ENCODE data around the gene EXD3.
"Not testable (repeated sequence)": the region's sequence is repeated elsewhere in the genome, so short reads cannot be mapped to it uniquely, and the experiment has no call there.

Gene EXD3

DNA sequence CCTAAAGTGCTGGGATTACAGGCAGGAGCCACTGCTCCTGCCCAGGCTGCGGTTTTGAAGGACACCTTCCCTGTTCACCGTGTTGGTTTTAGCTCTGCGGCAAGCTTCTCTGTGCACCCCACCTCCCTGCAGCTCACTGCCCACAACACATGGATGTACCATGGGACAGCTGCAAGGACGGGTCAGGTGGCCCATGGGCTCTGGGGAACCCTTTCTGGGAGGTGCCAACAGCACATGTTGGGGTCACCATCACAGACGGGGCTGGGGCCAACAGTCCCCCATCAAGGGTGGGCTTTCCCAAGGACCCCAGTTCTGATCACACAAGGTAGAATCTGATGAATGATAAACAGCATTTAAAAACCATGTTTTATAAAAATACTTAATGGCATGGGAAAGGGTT lies 7.5 kb downstream of the EXD3 start:
- no peak for DNase-seq

DNA sequence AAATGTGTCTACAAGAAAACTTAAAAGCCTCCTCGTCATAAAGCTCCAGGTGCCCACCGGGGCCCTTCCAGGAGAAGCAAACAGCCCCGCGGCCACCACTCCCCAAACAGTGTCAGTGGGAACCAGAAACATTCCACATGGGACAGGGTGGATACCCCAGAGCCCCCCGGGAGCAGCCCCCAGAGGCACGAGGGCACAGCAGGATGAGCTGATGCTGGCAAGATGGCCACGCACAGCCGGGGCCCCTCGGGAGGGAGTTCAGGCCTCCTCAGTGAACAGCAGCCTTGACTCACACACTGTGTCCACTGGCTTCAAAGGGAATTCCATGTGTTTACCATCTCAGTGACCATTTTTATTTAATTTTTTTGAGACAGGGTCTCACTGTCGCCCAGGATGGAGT lies 10.5 kb downstream of the EXD3 start:
- DNase-seq, result no peak

DNA sequence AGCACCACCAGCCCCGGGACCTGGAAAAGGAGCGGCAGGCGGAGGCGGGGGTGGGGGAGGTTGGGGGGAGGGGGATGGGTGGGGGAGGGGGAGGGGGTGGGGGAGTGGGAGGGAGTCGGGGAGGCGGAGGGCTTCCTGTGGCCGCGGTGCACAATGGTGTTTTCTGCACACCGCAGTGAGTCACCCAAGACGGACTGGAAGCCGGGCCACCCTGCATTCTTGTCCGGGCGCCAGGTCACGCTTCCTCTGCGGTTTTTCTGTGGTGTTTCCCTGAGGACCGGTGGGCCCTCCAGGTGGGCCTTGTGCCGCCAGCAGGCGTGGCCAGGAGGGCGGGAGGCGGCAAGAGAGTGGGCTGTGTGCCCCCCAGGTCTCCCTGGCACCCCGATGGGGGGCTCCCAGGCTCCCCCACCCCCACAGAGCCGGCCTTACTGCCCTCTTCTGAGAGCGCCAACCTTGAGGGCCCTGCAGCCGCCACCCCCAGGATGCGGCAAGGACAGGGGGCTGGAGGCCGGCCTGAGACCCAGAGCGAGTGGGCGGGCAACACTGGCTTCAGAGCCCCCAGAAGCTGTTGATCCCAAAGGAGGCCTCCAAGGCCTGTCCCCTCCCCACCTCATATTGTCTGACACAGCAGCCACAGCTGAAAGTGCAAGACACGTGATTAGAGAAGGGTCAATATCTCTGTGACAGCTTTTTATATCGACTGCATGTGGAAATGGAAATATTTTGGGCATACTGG lies 11.1 kb downstream of the EXD3 start:
- DNase-seq, result peak in 1 of 58 donors; percentile 37

GRCh38 chr9:137411260-137411644 lies 11.7 kb downstream of the EXD3 start:
- no peak for DNase-seq

DNA sequence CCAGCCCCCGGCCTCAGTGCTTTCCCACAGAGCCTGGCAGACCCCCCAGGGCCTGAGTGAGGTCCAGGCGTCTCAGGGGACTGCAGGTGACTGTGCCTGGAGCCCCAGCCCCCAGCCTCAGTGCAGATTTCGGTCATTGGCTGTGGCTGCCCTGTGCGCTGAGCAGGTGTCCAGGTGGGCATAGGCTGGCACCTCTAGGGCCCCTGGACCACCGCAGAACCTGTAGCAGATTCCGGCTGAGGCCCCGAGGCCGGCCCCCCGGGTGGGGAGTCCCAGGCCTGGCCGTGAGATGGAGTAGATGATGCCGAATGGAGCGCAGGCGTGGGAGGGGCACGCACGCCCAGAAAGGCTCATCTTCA lies 12.1 kb downstream of the EXD3 start:
- no peak for DNase-seq

DNA sequence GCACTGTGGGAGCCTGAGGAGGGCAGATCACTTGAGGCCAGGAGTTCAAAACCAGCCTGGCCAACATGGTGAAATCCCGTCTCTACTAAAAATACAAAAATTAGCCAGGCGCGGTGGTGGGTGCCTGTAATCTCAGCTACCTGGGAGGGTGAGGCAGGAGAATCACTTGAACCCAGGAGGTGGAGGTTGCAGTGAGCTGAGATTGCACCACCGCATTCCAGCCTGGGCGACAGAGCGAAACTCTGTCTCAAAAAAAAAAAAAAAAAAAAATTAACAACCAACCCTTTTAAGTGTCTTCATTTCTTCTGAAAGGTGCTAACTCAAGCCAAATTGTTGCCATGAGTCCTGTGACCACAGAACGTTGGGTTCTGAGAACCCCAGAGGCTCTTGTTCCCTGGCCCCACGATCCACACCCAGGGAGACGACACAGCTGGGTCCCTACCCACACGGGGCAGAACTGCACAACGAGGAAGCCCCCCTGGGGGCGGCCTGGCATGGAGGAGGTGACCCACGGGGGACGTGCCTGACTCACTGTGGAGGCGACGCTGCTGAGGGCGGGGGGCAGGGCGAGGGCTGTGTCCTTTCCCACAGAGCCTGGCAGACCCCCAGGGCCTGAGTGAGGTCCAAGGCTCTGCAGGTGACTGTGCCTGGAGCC lies 12.6 kb downstream of the EXD3 start:
- not testable (repeated sequence) for DNase-seq

DNA sequence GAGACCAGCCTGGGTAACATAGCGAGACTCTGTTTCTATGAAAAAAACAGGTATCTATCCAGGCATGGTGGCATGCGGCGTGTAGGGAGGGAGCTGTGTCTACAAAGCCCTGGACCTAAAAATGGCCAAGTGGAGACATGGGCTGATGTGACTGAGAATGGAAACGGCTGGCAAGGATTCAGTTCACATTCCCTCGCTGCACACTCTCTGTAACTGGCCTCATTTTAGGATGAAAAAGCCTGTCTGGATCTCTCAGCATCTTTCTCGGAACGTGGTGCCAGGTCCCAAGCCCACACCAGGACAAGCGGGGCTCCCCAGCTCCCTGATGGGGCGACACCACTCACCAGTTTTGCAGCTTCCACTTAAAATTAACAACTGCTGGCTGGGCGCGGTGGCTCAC lies 13.4 kb downstream of the EXD3 start:
- DNase-seq, result peak in 6 of 58 donors; percentile 4 to 55 (median 26)

DNA sequence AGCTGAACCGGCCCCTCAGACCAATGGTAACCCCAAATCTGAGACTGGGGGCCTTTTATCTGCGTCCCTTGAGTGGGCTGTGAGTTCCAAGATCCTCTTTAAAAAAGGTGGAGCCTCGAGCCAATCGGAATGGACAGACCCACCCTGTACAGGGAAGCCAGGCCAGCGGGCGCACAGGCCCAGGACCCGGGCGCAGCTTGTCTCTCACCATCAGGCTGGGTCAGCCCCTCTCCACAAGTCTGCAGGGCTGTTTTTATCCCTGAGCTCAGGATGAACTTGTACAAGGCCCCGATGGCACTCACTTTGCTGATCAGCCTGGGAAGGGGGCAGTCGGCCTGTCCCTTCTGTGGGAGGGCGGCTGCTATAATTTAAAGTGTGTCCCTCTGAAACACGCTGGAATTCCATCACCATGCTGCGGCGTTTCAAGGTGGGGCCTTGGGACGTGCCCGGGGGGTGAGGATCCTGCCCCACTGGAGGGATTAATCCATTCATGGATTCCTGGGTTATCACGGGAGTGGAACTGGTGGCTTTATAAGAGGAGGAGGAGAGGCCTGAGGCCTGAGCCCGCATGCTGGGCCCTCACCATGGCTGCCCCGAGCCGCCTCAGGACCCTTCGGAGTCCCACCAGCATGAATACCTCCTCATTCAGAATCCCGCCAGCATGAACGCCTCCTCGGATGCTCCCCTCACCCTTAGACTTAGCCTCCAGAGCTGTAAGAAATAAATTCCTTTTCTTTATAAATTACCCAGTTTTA lies 14.1 kb downstream of the EXD3 start:
- DNase-seq, result no peak

DNA sequence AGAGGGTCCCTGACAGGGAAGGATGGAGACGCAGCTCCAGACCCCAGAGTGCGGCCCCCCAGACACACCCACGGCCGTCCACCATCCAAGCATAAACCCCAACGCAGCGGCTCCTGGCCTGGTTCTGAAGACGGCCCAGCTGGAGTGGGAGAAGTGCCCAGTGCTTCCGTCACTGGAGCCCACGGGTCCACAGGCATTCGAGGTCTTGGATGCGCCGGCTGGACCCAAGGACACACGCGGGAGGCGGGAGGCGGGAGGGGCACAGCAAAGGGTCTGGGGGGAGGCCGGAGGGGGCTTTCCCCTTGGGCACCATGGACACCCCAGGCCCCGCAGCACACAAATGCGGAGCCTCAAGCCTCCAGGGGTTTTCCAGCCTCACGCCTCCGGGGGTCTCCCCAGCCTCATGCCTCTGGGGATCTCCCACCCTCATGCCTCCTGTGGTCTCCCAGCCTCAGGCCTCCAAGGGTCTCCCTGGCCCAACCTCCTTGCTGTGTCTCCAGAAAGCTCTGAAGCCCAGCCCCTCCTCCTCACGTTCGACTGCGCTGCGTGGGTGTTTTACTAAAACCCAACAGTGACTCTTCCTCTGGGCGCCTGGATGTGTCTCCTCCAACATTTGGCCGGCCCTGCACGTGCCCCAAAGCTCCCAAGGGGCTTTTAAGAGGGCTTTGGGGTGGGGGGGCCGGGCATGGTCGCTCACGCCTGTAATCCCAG lies 15.2 kb downstream of the EXD3 start:
- DNase-seq, result peak in 22 of 58 donors; percentile 12 to 45 (median 34)

DNA sequence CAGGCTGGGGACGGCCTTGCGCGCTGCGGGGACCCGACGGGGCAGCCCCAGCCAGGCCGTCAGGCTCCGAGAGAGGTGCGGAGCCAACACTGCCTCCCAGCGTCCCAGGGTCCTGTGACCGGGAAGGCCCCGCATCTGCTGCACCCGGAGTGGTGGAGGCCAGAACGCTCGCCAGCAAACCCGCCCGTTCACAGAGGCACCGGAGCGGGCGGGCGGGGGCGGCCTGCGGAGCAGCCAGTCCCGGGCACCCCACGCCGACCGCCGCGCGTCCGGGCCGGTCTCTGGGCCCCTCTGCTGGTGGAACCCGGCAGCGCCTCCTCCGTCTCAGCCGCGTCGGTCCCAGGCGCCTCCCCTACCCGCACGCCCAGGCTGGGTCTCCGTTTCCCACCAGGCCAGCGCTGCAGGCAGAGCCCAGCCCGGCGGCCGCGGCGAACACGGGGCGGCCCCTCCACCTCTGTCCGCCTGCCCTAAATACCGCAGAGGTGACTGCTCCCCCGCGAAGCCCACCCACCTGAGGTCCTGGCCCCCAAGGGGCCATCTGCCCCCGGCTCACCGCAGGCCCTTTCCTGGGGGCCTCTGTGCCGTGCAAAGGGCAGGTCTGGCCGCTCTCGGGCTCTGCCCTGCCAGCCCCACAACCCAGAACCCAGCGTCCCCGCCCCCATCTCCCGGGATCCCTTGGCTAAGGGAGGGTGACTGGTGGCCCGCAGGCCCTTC lies 15.9 kb downstream of the EXD3 start:
- DNase-seq, result peak in 46 of 58 donors; percentile 13 to 74 (median 41)

- no peak for DNase-seq
Observed at GRCh38 chr9:137406085-137406760, 16.7 kb downstream of the EXD3 start.

GRCh38 chr9:137405677-137406081 lies 17.3 kb downstream of the EXD3 start:
- no peak for DNase-seq

DNA sequence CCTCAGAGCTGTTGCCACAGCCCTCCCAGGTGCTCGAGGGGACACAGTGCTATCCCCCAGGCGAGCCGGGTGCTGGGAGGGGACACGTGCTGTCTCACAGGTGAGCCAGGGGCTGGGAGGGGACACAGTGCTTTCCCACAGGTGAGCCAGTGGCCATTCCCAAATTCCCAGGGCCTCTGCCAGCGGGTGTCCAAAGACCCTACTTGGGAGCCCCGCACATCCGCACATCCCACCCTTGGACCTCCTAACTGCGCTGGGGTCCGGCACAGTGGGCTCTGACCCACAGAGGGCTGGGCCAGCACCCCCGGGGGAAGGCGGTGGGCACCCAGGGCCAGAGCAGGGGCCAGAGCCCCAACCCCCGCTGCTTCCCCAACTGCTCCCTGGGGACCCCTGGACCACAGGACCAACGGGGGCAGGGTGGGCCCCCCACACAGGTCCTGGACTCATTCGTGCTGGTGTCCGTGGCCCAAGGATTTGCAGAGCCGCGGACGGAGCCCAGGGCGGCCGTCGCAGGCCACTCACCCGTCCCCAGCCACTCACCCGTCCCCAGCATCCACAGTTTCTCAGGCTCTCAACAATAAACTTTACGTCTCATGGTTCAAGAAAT lies 17.9 kb downstream of the EXD3 start:
- no peak for DNase-seq

DNA sequence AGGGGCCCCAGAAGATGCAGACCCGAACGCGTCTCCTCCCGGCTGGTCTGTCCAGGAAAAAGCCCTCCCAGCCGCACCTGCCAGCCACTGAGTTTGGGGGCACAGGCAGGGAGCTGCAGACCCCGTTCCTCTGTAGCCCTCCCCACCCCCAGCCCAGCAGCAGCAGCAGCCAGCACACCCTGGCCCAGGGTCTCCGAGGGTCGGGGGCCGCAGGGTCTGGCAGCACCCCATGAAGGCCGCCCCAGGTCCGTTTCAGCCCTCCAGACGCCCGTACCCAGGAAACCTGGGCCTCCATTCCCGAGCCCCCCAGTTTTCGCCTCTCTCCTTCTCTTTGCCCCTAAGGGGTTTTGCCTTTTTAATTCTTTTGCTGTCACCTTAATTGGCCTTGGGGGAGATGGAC lies 19.7 kb downstream of the EXD3 start:
- DNase-seq, result no peak

DNA sequence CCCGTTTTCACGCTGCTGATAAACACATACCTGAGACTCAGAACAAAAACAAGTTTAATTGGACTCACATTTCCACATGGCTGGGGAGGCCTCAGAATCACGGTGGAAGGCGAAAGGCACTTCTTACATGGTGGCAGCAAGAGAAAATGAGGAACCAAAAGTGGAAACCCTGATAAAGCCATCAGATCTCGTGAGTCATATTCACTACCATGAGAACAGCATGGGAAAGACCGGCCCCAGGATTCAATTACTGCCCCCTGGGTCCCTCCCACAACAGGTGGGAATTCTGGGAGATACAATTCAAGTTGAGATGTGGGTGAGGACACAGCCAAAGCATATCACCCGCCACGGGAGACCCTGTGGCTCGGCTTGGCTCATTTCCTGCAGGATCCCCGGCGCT lies 20.2 kb downstream of the EXD3 start:
- DNase-seq, result no peak

- DNase-seq, result no peak
Observed at GRCh38 chr9:137398561-137399468, 24.1 kb downstream of the EXD3 start.

DNA sequence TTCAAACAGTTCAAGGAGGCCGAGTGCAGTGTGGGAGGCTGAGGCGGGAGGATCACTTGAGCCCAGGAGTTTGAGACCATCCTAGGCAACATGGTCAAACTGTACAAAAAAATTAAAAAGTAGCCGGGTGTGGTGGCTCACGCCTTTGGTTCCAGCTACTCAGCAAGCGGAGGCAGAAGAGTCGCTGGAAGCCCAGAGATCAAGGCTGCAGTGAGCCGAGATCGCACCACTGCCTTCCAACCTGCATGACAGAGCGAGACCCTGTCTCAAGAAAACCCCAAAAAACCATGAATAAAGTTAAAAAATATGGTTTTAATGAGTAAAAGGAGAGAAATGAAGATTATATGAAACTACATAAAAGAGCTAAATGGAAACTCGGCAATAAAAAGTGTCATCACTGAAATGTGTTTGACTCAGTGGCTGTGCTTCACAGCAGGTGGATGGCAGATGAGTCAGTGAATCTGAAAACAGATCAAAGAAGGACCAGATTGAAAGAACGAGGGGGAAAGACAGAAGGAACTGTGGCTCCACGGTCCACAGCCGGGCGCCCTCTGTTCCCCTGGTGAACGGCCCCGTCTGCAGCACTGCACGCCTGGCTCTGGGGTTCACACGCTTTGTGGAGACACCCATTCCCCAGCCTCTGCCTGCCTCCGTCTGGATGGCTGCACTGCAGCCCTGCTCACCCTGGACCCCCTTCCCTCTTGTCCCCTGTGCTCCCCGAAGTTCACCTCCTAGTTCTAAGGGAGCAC lies 25.1 kb downstream of the EXD3 start:
- DNase-seq, result no peak

All from anterior cingulate cortex (tissue), 58 donors.